Right lung (tissue), 10 donors: ENCODE results near the gene SCYL3. TPM values are rescaled to one million over a fixed set of nuclear protein-coding genes. Genes with fewer than 3 reads are reported as not detected.
"Not testable (repeated sequence)": the region's sequence is repeated elsewhere in the genome, so short reads cannot be mapped to it uniquely, and the experiment has no call there.

ENCODE experiments used
- DNase-seq, 2 donors: peaks; one replicate each; pipeline ENCODE4 v3.0.0-alpha.2; 2013
- long read RNA-seq, 8 donors: transcript quantifications; one replicate each; lab custom pipeline, GENCODE V29; 2026
- polyA plus RNA-seq, 5 donors: library from polyadenylated mRNA; unstranded; fragments of 120-200 nt; gene quantifications; one replicate each; pipeline versions ENCODE4 v1.2.1 to v1.2.3, GENCODE V29; 2013; ENCODE audit warnings: inconsistent platforms in 1 of 5, low replicate concordance in 1 of 5; ENCODE audit not compliant: insufficient read length in 5 of 5, insufficient read depth in 1 of 5

SCYL3 gene, protein sequence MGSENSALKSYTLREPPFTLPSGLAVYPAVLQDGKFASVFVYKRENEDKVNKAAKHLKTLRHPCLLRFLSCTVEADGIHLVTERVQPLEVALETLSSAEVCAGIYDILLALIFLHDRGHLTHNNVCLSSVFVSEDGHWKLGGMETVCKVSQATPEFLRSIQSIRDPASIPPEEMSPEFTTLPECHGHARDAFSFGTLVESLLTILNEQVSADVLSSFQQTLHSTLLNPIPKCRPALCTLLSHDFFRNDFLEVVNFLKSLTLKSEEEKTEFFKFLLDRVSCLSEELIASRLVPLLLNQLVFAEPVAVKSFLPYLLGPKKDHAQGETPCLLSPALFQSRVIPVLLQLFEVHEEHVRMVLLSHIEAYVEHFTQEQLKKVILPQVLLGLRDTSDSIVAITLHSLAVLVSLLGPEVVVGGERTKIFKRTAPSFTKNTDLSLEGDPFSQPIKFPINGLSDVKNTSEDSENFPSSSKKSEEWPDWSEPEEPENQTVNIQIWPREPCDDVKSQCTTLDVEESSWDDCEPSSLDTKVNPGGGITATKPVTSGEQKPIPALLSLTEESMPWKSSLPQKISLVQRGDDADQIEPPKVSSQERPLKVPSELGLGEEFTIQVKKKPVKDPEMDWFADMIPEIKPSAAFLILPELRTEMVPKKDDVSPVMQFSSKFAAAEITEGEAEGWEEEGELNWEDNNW
- polyA plus RNA-seq, result 10 to 100 TPM; 15.2 to 23.5 (median 22.9) TPM
- long read RNA-seq, donor 1, full-length matches to known transcripts, result 2 of 7 reads
- long read RNA-seq, donor 1, partial matches to known transcripts, result 5 of 7 reads
- long read RNA-seq, donor 1, other reads (novel, unspliced or antisense), result 0 of 7 reads
- long read RNA-seq, donor 2, result 0 reads
- long read RNA-seq, donor 3, full-length matches to known transcripts, result 2 of 8 reads
- long read RNA-seq, donor 3, partial matches to known transcripts, result 6 of 8 reads
- long read RNA-seq, donor 3, other reads (novel, unspliced or antisense), result 0 of 8 reads
- long read RNA-seq, donor 4, full-length matches to known transcripts, result 2 of 2 reads
- long read RNA-seq, donor 4, partial matches to known transcripts, result 0 of 2 reads
- long read RNA-seq, donor 4, other reads (novel, unspliced or antisense), result 0 of 2 reads
- long read RNA-seq, donor 5, full-length matches to known transcripts, result 1 of 1 reads
- long read RNA-seq, donor 5, partial matches to known transcripts, result 0 of 1 reads
- long read RNA-seq, donor 5, other reads (novel, unspliced or antisense), result 0 of 1 reads
- long read RNA-seq, donor 6, full-length matches to known transcripts, result 1 of 1 reads
- long read RNA-seq, donor 6, partial matches to known transcripts, result 0 of 1 reads
- long read RNA-seq, donor 6, other reads (novel, unspliced or antisense), result 0 of 1 reads
- long read RNA-seq, donor 7, full-length matches to known transcripts, result 1 of 1 reads
- long read RNA-seq, donor 7, partial matches to known transcripts, result 0 of 1 reads
- long read RNA-seq, donor 7, other reads (novel, unspliced or antisense), result 0 of 1 reads
- long read RNA-seq, donor 8, result 0 reads

DNA sequence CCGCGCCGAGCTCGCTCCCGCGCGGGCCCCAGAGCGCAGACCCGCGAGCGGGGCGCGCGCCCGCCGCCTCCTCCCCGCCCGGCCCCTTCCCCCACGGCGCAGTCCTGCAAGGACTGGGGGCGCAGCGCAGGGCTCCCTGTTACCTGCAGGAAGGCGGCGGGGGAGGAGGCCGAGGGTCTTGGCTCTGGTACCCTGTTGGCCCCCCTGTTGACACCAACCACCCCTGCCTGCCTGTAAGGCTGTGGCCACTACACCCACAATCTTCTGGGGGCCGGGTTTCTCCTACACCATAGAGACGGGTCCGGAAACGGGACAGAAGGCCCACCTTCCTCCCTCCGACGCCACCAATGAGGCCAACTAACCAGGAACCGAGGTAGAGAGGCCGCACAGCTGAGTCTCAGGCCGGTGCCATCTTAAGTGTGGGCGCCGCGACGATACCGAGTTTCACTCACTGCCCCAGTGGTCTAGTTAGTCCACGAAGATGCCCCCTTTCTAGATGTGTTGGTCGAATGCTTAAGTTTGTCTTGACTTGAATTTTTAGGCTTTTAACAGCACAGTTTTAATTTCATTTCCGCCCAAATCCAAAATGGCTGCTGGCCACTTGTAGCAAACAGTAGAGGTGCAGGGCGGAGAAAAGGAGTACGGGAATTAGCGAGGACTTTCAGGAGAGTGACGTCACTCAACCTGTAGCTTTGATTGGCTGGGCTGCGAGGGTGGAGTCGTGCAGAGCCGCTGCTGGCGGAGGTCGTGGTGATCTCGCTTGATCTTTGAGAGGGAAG lies at the start of gene SCYL3:
Gene SCYL3, minus strand, starts transcription at position 252 of the 779 bp plus-strand sequence. CDS start 5,056 bp downstream, outside the sequence.
- DNase-seq, result peak; percentile 99

DNA sequence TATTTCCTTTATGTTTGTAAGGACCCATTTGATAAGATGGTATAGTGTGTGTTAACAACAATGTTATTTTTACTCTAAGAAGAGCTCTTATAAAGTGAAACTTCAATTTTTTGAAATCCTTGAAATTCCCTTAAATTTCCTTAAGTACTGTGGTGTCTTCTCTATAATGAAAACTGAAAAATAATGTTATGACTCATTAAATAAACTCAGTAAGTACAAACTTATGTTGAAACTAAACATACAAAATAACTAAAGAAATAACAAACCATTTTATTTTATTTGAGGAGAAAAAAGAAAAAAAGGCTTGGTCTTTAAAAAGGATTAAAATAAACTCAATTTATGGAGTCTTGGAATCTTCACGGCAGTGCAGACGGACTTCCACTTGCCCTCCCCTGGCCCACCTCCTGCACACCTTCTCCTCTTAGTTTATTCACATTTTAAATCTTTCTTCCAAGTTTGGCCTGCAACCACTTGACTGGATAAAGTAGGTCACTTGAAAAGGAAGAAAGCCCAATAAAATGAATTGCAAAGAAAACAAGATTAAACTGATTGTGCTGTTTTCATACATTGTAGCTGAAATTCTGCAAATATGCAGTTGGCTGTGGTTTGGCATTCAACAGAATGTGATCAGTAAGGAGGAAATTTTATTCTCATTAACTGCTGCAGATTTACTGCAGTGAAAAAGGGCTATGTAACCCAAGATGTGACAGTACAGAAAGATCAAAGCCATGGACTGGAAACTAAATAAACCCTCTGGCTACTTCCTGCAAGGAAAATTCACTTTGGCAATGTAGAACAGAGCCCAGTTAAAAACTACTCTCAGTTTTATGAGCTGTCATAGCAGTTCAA lies 48.5 kb upstream of the SCYL3 start:
- DNase-seq, result peak; percentile 31 to 46

DNA sequence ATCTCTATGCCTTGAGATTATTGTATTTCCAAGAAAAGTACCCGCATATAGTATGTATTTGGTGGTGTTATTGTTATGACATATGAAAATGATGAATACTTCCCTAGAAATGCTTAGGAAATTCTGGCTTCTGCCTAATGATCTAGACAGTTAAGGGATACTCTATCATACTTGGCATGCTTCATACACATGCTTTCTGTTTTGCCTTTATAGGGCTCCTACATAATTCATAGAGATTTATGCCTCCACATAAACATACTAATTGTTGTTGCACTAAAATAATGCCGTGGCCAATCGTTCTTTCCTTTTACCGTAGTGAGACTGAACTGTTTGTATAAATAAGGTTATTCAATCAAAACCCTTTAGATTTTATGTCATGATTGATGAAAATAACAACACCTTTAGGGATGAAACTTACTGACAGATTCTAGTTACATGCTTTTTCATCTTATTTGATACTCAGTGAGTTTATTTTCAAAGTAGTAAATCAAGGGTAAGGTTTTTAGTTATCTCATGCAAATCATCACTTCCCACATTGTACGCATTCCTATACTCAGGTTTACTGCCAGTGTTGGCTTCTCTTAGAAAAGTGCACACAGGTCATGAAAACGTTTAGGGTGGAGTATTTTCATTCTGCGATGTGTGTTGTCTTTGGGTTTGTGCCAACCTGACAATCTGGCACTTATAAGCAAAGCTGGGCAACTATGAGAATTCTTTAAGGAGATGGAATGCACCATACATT lies 40.5 kb upstream of the SCYL3 start:
- no peak for DNase-seq

DNA sequence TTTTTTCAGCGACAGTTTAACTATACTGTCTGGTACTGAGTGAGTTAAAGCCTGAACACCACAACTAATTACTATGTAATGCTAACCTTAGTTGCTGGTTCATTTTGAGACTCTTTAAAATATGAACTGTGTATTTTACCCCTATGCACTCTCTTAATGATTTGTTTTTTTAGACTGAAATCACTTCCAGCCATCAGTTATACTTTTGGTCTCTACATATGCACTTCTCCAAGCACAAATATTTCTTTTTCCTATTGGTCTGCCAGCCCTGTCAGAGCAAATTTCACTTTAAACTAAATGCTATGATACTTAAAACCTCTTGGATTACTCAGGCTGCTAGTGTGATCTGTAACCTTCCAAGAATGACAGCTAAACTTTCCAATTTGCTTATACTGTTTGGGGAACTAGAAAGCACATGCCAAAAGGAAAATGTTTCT lies 38.1 kb upstream of the SCYL3 start:
- no peak for DNase-seq

DNA sequence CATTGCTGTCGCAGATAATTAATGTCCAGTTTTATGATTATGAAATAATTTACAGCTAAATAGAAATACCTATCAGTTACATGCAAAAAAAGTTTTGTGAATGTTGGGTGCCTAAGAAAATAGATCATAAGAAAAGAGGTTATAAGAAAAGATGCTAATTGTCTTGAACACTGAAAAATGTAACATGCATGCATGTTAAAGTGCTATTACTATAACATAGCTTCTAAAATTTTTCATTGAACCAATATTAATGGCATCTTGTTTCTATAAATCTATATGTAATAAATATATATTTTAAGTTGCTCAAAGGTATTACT lies 35.5 kb upstream of the SCYL3 start:
- DNase-seq, result no peak

DNA sequence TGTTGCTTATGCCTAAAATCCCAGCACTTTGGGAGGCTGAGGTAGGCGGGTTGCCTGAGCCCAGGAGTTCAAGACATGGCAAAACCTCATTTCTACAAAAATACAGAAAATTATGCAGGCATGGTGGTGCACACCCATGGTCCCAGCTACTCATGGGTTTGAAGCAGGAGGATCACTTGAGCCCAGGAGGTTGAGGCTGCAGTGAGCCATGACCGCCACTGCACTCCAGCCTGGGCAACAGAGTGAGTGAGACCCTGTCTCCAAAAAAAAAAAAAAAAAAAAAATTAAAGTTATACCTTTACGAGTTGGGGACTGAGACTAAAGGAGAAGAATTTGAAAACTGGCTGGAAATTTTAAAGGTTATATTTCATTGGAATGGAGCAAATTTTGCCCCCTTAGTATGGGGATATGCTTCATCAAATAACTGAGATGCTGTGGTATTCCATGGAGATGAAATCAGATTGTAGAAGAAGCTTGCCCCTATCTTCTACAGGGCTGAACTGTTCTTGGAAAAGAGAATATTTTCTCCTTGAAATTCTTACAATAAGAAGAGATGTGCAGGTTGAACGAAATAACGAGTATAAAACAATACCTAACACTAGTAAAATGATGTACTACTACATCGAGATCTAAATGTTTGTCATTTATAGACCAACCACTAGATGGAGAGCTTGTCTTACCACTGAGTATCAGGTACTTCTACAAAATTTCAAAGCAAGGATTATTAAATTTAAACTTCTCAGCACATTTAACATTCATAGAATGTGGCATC lies 34.9 kb upstream of the SCYL3 start:
- DNase-seq, result peak in 1 of 2 donors; percentile 42

DNA sequence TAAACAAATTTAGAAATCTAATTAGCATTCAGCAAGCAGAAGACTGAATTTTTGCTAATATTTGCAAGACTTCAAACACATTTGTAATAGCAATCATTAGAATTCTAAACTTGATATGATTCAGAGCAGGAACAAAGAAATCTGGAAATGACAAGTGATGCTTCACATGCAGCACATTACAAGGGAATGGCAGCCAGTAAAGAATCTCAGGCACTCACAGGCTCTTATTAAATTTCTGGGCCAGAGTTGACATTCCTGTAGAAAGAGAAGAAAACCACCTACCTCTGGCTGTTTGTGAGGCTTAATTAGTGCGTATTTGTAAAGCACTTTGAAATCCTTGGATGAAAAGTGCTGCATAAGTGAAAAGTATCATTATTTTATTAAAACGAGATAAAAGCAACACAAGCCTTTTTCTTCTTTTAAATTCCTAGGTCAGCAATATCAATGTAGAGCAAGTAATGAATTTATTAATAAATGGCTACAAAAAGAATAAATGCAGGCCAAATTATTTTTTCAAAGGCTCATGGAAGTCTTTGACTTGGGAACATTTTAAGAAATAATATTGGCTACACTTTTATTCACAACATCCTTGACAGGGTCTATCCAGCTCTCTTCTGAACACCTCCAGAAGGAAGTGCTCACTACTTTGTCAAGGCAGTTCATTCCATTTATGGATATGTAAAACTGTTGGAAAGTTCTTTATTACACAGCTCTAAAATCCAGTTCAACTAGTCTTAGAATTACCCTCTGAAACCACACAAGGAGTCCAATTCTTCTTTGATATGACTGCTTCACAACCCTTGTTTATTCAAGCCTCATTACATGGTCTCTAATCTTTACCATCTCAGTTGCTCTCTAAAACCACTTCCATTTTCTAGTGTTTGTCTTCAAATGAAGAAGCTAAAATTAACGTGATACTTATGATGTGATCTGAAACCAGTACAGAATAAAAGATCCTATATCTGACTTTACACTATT lies 32.1 kb upstream of the SCYL3 start:
- no peak for DNase-seq

DNA sequence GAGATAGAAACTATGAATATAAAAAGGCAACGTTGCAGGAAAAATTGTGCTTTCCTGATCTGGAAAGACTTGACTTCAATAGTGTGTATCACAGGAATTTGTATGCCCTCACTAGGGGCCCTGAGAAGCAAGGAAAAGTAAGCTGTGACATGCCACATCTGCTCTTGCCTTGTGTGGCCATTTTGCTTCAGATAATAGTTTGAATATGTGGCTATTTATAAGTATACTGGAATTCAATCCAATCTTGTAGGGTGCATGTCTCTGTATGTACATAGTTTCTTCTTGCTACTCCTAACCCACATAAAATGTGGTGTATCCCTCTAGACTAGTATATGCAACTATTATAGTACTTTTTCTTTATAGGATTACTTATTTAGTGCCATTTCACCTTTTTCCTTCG lies 31.1 kb upstream of the SCYL3 start:
- no peak for DNase-seq

DNA sequence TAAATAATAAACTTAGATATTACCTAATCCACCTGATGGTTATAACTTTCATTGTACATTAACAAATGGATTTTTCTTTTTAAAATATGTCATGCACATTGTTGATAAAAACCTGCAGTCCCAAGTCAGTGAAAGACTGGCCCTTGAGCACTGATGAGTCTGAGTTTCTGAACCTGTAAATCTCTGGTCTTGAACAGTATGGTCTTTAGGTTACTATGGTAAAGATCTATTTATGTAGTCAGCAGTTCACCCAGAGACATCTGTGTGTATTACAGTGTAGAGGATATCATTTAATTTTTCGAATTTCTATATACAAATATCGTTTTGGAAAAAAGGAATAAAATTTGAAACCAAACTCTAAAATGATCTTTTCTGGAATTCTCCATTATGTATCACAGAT lies 30.4 kb upstream of the SCYL3 start:
- no peak for DNase-seq

DNA sequence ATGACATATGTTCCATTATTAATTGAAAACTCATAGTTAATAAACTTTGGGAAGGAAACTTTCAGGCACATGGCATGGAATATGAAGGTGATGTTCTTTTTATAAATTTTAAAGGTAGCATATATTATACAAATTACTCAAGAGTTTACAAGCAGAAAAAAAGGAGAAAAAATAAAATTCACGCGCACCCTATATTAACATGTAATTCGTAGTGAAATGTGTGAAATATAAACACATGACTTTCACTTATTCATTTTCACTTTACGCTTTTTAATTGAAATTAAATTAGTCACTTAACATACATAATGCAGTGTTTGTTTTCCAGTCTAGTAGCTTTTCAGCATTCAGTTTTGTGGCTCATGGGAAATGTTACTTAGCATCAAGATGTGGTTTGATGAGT lies 27.4 kb upstream of the SCYL3 start:
- DNase-seq, result no peak

DNA sequence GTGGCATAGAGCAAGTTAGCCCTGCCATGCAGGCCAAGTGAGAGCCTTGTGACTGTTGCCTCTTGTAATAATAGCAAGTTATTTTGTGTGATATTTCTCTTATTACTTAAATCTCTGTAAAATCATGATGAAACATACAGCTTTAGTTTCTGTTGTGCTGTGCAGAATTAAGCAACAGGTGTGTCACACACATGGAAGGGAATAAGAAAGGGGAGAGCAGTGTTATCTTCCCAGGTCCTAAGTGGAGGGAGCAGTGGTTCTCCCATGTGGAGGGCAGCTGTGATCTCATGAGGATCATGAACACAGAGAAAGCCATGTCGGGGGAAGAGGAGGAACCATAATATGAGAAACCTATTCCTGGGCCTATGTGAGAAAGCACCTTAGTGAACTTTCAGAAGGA lies 25.2 kb upstream of the SCYL3 start:
- no peak for DNase-seq

DNA sequence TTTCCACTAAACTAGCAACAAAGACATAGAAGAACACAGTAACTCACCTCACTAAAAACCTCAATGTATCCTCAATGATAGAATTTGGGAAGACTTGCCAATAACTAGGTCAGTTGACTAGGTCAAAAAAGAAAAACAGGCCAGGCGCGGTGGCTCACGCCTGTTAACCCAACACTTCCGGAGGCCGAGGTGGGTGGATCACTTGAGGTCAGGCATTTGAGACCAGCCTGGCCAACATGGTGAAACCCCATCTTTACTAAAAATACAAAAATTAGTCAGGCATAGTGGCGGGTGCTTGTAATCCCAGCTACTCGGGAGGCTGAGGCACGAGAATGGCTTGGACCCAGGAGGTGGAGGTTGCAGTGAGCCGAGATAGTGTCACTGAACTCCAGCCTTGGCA lies 24.5 kb upstream of the SCYL3 start:
- DNase-seq, result not testable (repeated sequence)

DNA sequence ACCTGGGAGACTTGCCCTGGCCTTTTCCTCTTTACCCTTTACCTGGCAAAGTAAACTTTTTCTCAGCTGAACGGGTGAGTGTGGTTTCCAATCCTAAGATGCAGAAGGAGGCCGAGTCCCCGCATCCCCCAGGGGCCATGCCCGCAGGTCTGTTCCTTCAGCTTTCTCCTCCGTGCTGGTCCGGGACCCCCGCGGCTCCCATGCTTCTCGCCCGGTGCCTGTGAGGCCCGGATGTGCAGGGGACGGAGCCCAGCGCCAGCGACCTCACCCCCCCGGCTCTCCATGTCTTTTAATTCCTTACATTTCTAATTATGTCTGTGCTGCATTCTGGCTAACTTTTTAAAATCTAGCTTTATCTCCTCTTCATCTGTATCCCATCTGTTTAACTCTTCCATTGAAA lies 21.5 kb upstream of the SCYL3 start:
- no peak for DNase-seq

DNA sequence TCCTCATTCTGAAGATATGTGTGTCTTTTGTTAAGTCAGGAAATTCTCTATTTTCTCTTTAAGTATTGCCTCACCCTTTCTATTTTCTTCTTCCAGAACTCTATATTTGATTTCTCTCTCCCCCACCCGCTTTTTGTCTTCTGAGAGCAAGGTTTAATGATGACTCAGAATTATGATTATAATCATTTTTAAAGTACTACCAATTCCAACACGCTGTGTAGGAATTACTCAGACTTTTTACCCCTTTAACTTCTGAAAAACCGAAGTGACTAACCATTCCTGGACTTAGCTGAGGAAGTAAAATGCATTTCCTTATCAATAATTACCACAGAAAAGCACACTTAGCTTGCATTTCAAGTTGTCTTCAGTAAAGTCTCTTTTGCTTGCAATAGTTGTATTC lies 20.8 kb upstream of the SCYL3 start:
- no peak for DNase-seq

DNA sequence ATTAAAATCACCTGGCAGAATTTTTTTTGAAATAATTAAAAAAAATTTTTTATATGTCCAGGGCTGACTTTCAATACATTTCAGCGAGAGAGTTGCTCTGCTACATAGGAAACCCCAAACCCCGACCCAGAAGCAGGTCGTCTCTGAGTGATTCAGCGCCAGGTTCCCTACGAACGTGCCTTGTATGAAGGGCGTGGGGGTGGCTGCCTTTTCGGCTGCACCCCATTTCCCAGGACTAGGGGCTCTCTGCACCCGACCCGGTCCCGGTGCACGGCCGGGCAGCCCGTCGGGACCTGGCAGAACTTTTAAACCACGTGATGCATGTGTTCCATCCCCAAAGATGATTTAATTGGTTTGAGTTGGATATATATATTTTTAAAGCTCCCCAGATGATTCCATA lies 15.8 kb upstream of the SCYL3 start:
- no peak for DNase-seq

DNA sequence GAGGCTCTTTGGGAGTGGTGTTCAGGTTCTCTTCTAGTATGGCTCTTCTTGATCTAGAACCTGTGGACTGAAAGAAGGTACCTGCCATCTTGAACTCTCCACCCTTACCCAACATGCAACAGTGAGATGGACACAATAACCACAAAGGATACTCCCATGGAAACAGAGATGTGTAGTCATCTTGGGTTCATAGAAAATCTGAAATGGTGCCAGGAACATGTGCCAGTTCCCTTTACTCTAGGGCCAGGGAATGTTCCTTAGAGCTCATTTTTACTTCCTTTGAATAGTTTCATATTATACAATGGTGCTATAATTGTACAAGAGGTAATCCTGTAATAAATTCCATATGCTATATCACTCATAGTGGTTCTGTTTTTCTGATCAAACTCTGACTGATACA lies 13.2 kb upstream of the SCYL3 start:
- DNase-seq, result no peak

DNA sequence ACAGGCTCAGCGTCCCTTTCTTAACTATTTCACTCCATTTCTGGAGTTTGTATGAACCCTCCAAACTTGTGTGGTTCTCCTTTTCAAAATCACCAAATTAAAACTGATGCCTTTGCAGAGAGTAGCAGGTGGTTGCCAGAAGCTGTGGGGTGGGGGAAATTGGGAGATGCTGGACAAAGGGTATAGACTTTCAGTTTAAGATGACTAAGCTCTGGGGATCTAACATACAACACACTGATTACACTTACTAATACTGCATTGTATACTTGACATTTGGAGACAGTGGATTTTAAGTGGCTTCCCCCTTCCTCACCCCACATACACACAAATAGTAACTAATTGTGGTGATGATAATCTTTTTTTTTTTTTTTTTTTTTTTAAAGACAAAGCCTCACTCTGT lies 11.1 kb upstream of the SCYL3 start:
- no peak for DNase-seq
